AG10803 (cell line): ENCODE data around the gene INPP5A.
A peak's percentile ranks its signal among the peaks of the same experiment; 100 is the strongest.
"Not testable (repeated sequence)": the region's sequence is repeated elsewhere in the genome, so short reads cannot be mapped to it uniquely, and the experiment has no call there.

Source experiments
- DNase-seq: peaks from one replicate; pipeline ENCODE4 v3.0.0; 2010; ENCODE audit warnings: low read depth
- H3K4me3 ChIP-seq: 2 replicates; pipeline ENCODE4 v1.5.1; 2011; ENCODE audit warnings: mild to moderate bottlenecking, low read length, control low read depth
- TF ChIP-seq, protein P1 (sequence below): conservative IDR thresholded peaks from 2 replicates; pipeline ENCODE4 v1.5.1; 2011; ENCODE audit warnings: mild to moderate bottlenecking, low read length, control low read depth, inconsistent platforms

Gene INPP5A

DNA sequence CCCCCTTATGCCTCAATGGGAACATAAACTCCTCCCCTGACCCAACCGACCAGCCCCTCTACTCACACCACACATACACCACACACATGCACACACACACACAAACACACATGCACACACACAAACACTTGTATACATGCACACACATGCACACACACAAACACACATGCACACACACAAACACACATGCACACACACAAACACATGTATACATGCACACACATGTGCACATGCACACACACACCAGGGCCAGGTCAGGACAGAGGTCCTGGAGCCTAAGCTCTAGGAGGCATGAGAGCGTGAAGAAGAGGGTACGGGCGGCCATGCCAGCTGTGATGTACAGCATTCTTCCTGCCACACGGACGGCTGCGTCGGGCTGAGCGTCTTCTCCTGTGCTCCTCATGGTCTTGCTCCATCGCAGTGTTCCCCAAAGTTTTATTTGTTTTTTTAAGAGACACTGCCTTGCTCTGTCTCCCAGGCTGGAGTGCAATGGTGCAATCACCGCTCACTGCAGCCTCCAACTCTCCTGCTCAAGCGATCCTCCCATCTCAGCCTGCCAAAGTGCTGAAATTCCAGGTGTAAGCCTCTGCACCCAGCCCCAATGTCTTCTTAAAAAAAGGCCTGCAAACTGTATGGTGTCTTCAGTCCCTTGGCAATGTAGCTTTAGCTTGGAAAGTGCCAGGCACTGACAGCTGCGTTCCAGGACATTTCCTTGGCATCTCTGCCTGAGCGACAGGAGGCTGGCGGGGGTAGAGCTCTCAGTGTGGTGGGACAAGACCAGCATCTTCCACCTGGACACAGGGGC lies 38.8 kb upstream of the INPP5A start:
- H3K4me3 ChIP-seq: no peak overlapping the region
- peak; percentile 12 for DNase-seq
- TF ChIP-seq, protein P1, sequence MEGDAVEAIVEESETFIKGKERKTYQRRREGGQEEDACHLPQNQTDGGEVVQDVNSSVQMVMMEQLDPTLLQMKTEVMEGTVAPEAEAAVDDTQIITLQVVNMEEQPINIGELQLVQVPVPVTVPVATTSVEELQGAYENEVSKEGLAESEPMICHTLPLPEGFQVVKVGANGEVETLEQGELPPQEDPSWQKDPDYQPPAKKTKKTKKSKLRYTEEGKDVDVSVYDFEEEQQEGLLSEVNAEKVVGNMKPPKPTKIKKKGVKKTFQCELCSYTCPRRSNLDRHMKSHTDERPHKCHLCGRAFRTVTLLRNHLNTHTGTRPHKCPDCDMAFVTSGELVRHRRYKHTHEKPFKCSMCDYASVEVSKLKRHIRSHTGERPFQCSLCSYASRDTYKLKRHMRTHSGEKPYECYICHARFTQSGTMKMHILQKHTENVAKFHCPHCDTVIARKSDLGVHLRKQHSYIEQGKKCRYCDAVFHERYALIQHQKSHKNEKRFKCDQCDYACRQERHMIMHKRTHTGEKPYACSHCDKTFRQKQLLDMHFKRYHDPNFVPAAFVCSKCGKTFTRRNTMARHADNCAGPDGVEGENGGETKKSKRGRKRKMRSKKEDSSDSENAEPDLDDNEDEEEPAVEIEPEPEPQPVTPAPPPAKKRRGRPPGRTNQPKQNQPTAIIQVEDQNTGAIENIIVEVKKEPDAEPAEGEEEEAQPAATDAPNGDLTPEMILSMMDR: no peak

DNA sequence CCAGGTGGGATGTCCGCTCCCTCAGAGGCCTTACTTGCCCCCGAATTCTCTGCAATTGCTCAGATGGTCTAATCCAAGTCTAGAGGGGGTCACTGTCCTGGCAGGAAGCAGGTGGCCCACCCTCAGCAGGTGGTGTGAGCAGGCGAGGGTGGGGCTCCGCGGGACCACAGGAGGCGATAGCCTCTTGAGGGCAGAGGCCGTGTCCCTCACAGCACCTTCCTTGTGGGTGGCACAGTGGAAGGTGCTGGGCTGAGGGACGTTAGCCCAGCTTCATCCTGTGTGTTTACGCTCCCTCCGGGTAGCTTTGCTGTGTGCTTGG lies 38.3 kb upstream of the INPP5A start:
- no peak for DNase-seq
- TF ChIP-seq, protein P1: no peak
- H3K4me3 ChIP-seq: no peak overlapping the region

DNA sequence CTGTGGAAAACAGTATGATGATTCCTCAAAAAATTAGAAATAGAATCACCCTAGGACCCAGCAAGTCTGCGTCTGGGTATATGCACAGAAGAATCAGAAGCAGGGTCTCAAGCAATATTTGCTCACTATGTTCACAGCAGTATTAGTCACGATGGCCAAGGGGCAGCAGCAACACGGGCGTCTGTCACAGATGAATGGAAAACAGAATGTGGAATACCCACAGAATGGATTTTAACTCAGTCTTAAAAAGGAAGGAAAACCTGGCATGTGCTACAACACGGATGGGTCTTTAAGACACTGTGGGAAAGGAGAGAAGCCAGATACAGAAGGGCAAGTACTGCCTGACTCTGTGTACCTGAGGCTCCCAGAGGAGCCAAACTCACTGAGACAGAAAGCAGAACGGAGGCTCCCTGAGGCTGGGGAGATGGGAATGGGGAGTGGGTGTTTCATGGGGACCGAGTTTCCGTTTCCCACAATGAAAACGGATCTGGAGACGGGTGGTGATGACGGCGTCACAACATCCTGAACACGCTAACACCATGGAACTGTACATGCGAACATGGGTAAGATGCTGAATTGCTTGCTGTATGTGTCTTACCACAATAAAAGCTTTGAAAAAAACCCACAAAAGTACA lies 36.7 kb upstream of the INPP5A start:
- DNase-seq: no peak
- TF ChIP-seq, protein P1: no peak
- H3K4me3 ChIP-seq: no peak overlapping the region

DNA sequence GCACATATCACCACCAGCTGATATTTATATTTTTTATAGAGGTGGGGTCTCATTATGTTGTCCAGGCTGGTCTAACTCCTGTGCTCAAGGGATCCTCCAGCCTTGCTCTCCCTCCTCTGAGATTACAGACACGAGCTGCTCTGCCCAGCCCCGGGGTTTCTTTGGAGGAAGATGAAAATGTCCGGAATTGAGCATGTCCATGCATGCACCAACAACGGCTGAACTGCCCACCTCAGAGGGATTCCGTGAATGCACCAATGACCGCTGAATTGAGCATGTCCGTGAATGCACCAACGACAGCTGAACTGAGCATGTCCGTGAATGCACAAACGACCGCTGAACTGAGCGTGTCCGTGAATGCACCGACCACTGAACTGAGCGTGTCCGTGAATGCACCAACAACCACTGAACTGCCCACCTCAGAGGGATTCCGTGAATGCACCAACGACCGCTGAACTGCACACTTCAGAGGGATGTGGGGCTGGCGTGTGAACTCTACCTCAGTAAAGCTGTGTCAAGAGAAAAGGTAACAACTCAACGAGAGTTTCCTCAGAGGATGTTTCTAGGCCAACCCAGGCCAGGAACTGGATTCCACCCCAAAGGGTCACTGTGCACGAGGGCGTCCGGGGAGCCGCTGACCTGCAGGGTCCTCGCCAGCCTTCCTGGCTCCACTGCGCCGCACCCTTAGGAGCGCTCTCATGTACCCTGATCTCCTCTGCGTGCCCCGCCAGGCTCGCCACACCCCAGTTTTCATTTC lies 34.9 kb upstream of the INPP5A start:
- DNase-seq: no peak
- TF ChIP-seq, protein P1: no peak
- no peak overlapping the region for H3K4me3 ChIP-seq

DNA sequence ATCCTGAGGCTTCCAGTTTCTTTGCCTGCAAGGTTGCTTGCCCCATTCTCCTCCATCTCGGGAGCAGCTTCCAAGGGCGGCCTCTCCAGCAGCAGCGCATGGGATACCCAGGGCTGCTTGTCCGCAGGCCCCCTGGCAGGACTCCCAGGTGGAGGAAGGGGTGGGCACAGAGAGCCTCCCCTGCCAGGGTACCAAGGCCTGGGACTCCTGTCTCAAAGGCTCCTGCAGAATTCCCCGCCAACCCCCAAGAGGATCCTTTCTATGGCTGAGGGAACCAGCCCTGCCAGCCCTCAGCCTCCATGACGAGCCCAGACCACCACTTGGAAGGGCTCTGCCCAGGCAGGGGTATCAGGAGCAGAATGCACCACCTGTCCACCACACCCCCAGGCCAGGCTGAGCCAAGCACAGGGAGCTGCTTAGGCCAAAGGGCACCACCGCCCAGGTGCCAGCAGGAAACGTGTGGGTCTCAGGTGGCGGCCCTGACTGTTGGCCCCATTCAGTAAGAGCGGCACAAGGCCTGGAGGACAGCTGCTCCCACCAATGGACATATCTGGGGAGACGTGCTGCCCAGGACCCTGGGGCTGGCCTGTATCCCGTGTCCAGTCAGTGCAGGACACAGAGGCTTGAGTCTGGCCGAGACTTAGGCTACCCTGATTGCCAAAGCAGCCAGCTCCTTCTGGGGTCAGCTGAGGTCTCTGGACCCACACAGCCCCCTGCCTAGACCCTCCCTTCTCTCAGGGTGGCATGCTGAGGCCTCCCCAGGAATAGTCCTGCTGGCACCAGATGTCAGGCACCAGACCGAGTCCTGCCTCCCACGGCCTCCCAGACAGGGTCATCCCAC lies 33.8 kb upstream of the INPP5A start:
- TF ChIP-seq, protein P1: no peak
- no peak for DNase-seq
- H3K4me3 ChIP-seq: no peak overlapping the region

DNA sequence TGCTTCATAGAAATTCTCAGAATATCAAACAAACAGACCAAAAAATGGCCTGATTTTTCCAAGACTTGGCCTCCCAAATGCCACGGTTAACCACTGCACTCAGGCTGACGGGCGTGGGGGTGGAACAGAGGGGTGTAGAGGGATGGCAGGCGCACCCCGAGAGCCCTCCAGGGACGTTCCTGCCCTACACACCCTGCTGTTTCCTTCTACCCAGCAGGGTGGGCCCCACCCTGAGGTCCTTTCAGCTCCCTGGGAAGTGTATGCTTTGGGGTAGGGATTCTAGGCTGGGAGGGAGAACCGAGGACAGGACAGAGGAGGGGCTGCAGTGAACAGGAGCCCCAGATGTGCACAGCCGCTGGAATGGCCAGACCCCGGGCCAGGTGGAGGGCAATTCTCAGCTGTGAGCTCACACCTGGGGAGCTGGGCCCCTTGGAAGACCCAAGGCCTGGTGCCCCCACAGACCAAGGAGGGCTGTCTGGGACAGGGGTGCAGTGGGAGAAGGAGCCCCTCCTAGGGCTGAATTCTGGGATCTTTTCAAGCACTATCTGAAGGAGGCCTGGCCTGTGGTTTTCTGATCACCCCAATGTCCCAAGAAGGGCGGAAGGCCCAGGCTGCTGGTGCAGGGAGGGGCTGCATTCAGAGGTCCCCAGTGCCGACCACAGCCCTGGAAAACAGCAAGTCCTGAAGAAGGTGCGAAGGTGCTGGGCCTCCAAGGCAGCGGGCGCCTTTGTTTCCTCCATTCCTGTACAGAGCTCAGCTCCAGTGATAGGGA lies 32.9 kb upstream of the INPP5A start:
- TF ChIP-seq, protein P1: no peak
- DNase-seq: no peak

DNA sequence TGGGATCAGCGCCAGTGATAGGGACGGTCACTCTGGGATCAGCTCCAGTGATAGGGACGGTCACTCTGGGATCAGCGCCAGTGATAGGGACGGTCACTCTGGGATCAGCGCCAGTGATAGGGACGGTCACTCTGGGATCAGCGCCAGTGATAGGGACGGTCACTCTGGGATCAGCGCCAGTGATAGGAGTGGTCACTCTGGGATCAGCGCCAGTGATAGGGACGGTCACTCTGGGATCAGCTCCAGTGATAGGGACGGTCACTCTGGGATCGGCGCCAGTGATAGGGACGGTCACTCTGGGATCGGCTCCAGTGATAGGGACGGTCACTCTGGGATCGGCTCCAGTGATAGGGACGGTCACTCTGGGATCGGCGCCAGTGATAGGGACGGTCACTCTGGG lies 32.0 kb upstream of the INPP5A start:
- not testable (repeated sequence) for H3K4me3 ChIP-seq, DNase-seq

More for the DNA sequence above, 32.9 kb upstream of the INPP5A start:
- H3K4me3 ChIP-seq: no peak overlapping the region
